ENCODE results near the gene SOWAHC.

SOWAHC gene

DNA sequence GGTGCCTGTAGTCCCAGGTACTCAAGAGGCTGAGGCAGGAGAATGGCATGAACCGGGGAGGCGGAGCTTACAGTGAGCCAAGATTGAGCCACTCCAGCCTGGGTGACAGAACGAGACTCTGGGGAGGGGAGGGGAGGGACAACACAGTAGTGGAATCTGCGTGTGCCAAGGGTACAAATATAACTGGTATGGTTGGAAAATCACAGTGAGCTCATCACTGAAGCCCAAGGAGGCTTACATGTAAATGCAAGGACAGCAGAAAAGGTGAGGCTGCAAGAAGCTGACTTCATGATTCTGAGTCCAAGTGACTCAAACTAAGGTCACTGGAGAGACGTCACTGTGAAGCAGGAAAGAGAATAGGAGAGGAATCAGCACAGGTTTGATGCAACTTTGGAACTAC is 9.6 kb upstream of the SOWAHC start:
- Histone ChIP-seq H3K27ac (no peak overlapping the region), H3K4me1 (ENCODE audit: low read depth, poor library complexity, severe bottlenecking) (peaks cover 9% of the 10 kb centered on the region), H2AFZ (ENCODE audit: low read depth) (no peak overlapping the region), H3K9ac (no peak overlapping the region), H3K4me3 (IDR thresholded peaks at IDR 0.05; ENCODE audit: insufficient read depth, low read depth, low read length) (no peak overlapping the region), H3K36me3 (ENCODE audit: insufficient read depth) (no peaks in the 10 kb centered on the region), H4K20me1 (ENCODE audit: insufficient read depth) (no peaks in the 10 kb centered on the region), H3K79me2 (ENCODE audit: insufficient read depth, low read depth) (no peaks in the 10 kb centered on the region), H3K27me3 (ENCODE audit: insufficient read depth, low read depth) (no peaks in the 10 kb centered on the region), H3K4me2 (no peak overlapping the region)
- TF ChIP-seq, protein P1, sequence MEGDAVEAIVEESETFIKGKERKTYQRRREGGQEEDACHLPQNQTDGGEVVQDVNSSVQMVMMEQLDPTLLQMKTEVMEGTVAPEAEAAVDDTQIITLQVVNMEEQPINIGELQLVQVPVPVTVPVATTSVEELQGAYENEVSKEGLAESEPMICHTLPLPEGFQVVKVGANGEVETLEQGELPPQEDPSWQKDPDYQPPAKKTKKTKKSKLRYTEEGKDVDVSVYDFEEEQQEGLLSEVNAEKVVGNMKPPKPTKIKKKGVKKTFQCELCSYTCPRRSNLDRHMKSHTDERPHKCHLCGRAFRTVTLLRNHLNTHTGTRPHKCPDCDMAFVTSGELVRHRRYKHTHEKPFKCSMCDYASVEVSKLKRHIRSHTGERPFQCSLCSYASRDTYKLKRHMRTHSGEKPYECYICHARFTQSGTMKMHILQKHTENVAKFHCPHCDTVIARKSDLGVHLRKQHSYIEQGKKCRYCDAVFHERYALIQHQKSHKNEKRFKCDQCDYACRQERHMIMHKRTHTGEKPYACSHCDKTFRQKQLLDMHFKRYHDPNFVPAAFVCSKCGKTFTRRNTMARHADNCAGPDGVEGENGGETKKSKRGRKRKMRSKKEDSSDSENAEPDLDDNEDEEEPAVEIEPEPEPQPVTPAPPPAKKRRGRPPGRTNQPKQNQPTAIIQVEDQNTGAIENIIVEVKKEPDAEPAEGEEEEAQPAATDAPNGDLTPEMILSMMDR (conservative IDR thresholded peaks at IDR 0.05; ENCODE audit: low read depth, low read length), result no peak

DNA sequence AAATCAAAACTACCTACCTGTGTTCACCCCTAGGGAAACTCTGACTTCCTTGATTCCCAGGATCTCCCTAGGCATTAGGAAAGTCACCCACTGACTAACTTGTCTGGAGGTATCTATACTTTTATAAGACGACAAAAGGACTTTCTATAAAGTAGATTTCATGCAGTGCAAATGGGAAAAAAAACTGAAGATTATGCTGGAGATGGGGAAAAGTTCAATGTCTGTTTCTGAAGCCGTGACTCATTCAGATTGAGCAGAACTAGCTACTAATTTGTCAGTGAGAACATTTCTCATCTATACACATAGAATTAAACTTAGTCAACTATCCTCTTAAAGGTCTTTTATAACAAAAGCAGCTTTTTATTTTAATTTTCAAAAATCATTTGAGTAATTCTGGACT is 6.4 kb upstream of the SOWAHC start:
- Histone ChIP-seq H3K4me1 (ENCODE audit: low read depth, poor library complexity, severe bottlenecking) (peaks cover 24% of the 10 kb centered on the region), H4K20me1 (ENCODE audit: insufficient read depth) (no peaks in the 10 kb centered on the region), H3K4me3 (IDR thresholded peaks at IDR 0.05; ENCODE audit: insufficient read depth, low read depth, low read length) (no peak overlapping the region), H3K27ac (no peak overlapping the region), H3K9ac (no peak overlapping the region), H3K36me3 (ENCODE audit: insufficient read depth) (no peaks in the 10 kb centered on the region), H3K27me3 (ENCODE audit: insufficient read depth, low read depth) (no peaks in the 10 kb centered on the region), H2AFZ (ENCODE audit: low read depth) (no peak overlapping the region), H3K79me2 (ENCODE audit: insufficient read depth, low read depth) (peaks cover 17% of the 10 kb centered on the region; the same call in 1 of the 2 replicates), H3K4me2 (no peak overlapping the region)
- TF ChIP-seq, protein P1 (conservative IDR thresholded peaks at IDR 0.05; ENCODE audit: low read depth, low read length), result no peak

DNA sequence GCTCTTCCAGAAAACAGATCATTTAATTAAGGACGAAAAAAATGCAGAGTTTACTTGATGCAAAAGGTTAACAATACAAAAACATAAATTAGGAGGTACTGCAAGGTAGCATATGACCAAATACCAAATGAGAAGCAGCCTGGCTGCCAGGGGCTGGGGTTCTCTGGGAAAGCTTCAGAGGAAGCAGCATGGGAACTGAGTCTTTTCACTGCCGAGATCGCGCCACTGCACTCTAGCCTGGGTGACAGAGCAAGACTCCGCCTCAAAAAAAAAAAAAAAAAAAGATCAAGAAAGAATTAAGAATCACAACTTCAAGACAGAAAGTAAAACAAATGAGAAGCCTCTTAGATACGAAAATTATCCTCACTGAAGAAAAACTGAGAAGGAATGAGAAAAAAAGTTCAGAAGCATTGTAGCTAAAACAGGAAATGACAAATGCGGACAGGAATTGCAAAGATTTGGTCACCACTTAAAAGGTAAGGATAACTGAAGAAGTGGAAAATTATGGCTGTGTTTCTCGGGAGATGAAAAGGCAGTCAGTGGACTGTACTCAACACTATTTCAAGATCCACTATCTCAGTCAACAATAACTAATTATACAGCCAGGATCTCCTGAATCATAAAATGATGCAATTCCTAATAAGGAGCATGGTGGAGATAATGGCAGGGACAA is 4.7 kb upstream of the SOWAHC start:
- Histone ChIP-seq H3K36me3 (ENCODE audit: insufficient read depth) (no peaks in the 10 kb centered on the region), H4K20me1 (ENCODE audit: insufficient read depth) (no peaks in the 10 kb centered on the region), H3K27ac (no peak overlapping the region), H3K27me3 (ENCODE audit: insufficient read depth, low read depth) (no peaks in the 10 kb centered on the region), H3K4me2 (no peak overlapping the region), H2AFZ (ENCODE audit: low read depth) (no peak overlapping the region), H3K4me1 (ENCODE audit: low read depth, poor library complexity, severe bottlenecking) (peaks cover 24% of the 10 kb centered on the region), H3K4me3 (IDR thresholded peaks at IDR 0.05; ENCODE audit: insufficient read depth, low read depth, low read length) (no peak overlapping the region), H3K9ac (no peak overlapping the region), H3K79me2 (ENCODE audit: insufficient read depth, low read depth) (peaks cover 19% of the 10 kb centered on the region; the same call in 1 of the 2 replicates)
- TF ChIP-seq, protein P1 (conservative IDR thresholded peaks at IDR 0.05; ENCODE audit: low read depth, low read length), result no peak

DNA sequence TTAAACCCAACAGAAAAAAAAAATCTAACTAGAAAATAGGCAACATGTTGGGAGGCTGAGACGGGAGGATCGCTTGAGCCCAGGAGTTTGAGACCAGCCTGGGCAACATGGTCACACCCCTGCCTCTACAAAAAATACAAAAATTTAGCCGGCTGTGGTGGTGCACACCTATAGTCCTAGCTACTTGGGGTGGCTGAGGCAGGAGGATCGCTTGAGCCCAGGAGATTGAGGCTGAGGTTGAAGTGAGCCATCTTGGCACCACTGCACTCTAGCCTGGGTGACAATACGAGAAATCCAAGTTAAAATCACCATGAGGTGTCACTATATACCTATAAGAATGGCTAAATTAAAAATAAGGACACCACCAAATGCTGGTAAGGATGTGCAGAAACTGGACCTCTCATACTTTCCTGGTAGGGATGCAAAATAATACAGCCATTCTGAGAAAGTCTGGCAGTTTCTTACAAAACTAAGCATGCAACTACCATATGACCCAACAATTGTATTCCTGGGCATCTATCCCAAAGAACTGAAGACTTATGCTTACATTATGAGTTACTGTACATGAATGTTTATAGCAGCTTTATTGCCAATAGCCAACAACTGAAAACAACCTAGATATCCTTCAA is 2.6 kb upstream of the SOWAHC start:
- Histone ChIP-seq H3K27ac (no peak overlapping the region), H3K27me3 (ENCODE audit: insufficient read depth, low read depth) (no peaks in the 10 kb centered on the region), H2AFZ (ENCODE audit: low read depth) (no peak overlapping the region), H3K36me3 (ENCODE audit: insufficient read depth) (no peaks in the 10 kb centered on the region), H4K20me1 (ENCODE audit: insufficient read depth) (no peaks in the 10 kb centered on the region), H3K4me3 (IDR thresholded peaks at IDR 0.05; ENCODE audit: insufficient read depth, low read depth, low read length) (no peak overlapping the region), H3K4me1 (ENCODE audit: low read depth, poor library complexity, severe bottlenecking) (peaks cover 19% of the 10 kb centered on the region), H3K4me2 (peak overlapping the region; percentile 81; the same call in 1 of the 2 replicates), H3K79me2 (ENCODE audit: insufficient read depth, low read depth) (peaks cover 19% of the 10 kb centered on the region; the same call in 1 of the 2 replicates), H3K9ac (no peak overlapping the region)
- TF ChIP-seq, protein P1 (conservative IDR thresholded peaks at IDR 0.05; ENCODE audit: low read depth, low read length), result no peak

Measured in KMS-11 (cell line).